ENCODE data around the gene AFF3.

The AFF3 gene

DNA sequence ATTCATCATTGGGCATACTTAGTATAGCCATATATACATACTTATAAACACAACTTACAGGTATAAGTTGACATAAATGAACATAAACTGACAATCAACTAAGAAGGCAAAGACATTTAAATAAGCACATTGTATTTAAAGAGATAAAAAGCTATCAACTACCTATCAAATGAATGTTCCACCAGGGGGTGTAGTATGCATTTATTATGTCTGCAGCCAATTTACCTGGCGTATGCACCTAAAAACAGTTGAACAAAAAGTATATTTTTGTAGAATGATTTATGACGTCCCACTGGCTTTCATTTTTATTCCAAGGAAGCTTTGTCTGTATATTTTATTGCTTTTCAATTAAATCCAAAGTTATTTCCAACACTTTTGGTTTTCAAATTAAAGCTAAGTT lies 323.5 kb downstream of the AFF3 start:
- TF ChIP-seq ZC3H10 (CRISPR knock-in tag; IDR thresholded peaks at IDR 0.05) (no peak), ZNF565 (CRISPR knock-in tag; conservative IDR thresholded peaks at IDR 0.05; ENCODE audit: low read depth) (no peak)
- TF ChIP-seq, protein P1, sequence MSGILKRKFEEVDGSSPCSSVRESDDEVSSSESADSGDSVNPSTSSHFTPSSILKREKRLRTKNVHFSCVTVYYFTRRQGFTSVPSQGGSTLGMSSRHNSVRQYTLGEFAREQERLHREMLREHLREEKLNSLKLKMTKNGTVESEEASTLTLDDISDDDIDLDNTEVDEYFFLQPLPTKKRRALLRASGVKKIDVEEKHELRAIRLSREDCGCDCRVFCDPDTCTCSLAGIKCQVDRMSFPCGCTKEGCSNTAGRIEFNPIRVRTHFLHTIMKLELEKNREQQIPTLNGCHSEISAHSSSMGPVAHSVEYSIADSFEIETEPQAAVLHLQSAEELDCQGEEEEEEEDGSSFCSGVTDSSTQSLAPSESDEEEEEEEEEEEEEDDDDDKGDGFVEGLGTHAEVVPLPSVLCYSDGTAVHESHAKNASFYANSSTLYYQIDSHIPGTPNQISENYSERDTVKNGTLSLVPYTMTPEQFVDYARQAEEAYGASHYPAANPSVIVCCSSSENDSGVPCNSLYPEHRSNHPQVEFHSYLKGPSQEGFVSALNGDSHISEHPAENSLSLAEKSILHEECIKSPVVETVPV (CRISPR knock-in tag; IDR thresholded peaks at IDR 0.05): no peak
- ATAC-seq: no peak; the same call in 2 of the 3 replicates

DNA sequence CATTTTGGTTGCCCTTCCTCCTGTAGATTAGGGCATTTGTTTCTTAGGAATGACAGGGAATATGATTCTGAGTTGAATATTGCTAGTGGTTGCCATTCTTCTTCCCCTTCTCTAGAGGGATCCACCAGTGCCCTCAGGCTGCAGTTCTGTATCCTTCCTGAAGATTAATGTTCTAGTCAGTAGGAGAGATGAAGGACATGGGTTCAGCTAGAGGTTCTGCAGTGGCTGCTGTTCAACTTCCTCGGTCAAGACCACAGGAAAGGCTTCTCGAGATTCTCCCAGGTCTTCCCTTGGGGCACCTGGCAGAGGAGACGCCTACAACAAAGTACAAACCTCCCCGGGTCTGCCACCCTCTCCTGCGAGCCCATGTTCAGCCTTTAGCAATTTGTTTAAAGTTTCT lies 325.5 kb downstream of the AFF3 start:
- ATAC-seq: no peak
- no peak for TF ChIP-seq ARNTL (CRISPR knock-in tag; IDR thresholded peaks at IDR 0.05; ENCODE audit: borderline replicate concordance, low read depth)
- TF ChIP-seq ZNF565 (CRISPR knock-in tag; conservative IDR thresholded peaks at IDR 0.05; ENCODE audit: low read depth): no peak
- no peak for TF ChIP-seq CSDC2 (CRISPR knock-in tag; IDR thresholded peaks at IDR 0.05)
- TF ChIP-seq BACH2 (CRISPR knock-in tag; IDR thresholded peaks at IDR 0.05; ENCODE audit: borderline replicate concordance): no peak
- TF ChIP-seq, protein P2, sequence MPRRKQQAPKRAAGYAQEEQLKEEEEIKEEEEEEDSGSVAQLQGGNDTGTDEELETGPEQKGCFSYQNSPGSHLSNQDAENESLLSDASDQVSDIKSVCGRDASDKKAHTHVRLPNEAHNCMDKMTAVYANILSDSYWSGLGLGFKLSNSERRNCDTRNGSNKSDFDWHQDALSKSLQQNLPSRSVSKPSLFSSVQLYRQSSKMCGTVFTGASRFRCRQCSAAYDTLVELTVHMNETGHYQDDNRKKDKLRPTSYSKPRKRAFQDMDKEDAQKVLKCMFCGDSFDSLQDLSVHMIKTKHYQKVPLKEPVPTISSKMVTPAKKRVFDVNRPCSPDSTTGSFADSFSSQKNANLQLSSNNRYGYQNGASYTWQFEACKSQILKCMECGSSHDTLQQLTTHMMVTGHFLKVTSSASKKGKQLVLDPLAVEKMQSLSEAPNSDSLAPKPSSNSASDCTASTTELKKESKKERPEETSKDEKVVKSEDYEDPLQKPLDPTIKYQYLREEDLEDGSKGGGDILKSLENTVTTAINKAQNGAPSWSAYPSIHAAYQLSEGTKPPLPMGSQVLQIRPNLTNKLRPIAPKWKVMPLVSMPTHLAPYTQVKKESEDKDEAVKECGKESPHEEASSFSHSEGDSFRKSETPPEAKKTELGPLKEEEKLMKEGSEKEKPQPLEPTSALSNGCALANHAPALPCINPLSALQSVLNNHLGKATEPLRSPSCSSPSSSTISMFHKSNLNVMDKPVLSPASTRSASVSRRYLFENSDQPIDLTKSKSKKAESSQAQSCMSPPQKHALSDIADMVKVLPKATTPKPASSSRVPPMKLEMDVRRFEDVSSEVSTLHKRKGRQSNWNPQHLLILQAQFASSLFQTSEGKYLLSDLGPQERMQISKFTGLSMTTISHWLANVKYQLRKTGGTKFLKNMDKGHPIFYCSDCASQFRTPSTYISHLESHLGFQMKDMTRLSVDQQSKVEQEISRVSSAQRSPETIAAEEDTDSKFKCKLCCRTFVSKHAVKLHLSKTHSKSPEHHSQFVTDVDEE (CRISPR knock-in tag; IDR thresholded peaks at IDR 0.05): no peak
- TF ChIP-seq ZC3H10 (CRISPR knock-in tag; IDR thresholded peaks at IDR 0.05): no peak

DNA sequence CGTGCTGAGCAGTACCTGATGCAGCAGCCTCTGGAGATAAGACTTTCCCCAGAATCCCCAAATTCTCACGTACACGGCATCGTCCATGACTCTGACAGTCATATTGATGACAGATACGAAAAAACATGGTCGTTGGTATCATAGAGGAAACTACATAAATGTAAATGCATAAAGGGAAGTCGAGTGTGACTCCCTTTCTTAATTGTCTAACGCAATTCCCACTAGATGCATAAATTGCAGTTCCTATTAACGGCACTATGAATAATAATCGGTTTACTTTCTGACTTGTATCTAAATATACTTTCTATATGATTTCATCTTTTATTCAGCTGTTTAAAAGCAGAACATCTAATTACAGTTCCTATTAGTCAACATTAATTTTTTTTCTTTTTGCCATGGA lies 330.0 kb downstream of the AFF3 start:
- TF ChIP-seq, protein P3, sequence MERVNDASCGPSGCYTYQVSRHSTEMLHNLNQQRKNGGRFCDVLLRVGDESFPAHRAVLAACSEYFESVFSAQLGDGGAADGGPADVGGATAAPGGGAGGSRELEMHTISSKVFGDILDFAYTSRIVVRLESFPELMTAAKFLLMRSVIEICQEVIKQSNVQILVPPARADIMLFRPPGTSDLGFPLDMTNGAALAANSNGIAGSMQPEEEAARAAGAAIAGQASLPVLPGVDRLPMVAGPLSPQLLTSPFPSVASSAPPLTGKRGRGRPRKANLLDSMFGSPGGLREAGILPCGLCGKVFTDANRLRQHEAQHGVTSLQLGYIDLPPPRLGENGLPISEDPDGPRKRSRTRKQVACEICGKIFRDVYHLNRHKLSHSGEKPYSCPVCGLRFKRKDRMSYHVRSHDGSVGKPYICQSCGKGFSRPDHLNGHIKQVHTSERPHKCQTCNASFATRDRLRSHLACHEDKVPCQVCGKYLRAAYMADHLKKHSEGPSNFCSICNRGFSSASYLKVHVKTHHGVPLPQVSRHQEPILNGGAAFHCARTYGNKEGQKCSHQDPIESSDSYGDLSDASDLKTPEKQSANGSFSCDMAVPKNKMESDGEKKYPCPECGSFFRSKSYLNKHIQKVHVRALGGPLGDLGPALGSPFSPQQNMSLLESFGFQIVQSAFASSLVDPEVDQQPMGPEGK (CRISPR knock-in tag; IDR thresholded peaks at IDR 0.05; ENCODE audit: borderline replicate concordance): no peak
- ATAC-seq: no peak

DNA sequence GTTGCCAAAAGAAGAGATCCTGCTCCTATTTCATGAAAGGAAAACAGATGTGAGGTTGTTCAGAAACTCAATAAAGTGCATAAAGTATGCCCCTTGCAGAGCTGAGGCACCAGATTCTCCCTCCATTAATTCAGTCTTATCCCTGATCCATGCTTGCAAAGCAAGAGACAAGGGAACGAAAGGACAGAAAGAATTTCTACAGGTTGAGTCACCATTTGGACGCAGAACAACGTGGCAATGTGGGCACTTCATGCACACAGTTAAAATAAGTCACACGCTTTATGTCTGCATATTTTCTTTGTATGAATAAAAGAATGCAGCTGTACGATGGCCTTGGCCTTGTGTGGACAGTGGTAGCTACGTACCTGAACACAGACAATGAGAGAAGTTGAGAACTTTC lies 330.8 kb downstream of the AFF3 start:
- ATAC-seq: peak; percentile 87
- TF ChIP-seq ZNF8 (CRISPR knock-in tag; IDR thresholded peaks at IDR 0.05) (no peak), ZNF70 (CRISPR knock-in tag; IDR thresholded peaks at IDR 0.05) (no peak), RARB (CRISPR knock-in tag; IDR thresholded peaks at IDR 0.05) (no peak), ESRRG (CRISPR knock-in tag; IDR thresholded peaks at IDR 0.05) (no peak), PPARA (CRISPR knock-in tag; IDR thresholded peaks at IDR 0.05; ENCODE audit: borderline replicate concordance) (no peak), TCF4 (CRISPR knock-in tag; IDR thresholded peaks at IDR 0.05; ENCODE audit: borderline replicate concordance) (no peak), ARNTL (CRISPR knock-in tag; IDR thresholded peaks at IDR 0.05; ENCODE audit: borderline replicate concordance, low read depth) (no peak)
- TF ChIP-seq, protein P4, sequence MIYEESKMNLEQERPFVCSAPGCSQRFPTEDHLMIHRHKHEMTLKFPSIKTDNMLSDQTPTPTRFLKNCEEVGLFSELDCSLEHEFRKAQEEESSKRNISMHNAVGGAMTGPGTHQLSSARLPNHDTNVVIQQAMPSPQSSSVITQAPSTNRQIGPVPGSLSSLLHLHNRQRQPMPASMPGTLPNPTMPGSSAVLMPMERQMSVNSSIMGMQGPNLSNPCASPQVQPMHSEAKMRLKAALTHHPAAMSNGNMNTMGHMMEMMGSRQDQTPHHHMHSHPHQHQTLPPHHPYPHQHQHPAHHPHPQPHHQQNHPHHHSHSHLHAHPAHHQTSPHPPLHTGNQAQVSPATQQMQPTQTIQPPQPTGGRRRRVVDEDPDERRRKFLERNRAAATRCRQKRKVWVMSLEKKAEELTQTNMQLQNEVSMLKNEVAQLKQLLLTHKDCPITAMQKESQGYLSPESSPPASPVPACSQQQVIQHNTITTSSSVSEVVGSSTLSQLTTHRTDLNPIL (CRISPR knock-in tag; IDR thresholded peaks at IDR 0.05; ENCODE audit: low read depth): no peak
- TF ChIP-seq, protein P1 (CRISPR knock-in tag; IDR thresholded peaks at IDR 0.05): no peak

DNA sequence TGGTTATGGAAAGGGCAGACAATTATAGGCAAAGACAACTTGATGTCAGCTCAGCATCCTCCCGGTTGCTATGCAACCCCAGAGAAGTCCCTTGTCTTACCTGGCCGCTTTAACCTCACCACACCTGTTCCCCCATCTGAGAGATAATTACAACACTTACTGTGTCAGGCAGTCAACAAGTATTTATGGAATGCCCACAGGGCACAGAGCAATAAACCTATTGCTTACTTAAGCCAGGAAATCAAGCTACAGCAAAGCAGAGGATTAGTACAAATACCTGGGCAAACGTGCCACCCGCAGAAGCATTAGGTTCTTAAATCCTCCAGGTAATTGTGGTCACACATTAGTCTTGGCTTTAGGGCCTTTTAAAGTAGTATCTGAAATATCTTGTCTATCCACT lies 332.2 kb downstream of the AFF3 start:
- ATAC-seq: no peak
- TF ChIP-seq ARNTL (CRISPR knock-in tag; IDR thresholded peaks at IDR 0.05; ENCODE audit: borderline replicate concordance, low read depth): no peak
- TF ChIP-seq TOX (CRISPR knock-in tag; IDR thresholded peaks at IDR 0.05; ENCODE audit: borderline replicate concordance): no peak

Measured in SK-N-SH treated with all-trans-retinoic acid at 6 μM for 48 hours (cell line).